Astrocyte (in vitro differentiated cells and primary cell): Measurements from ENCODE around the gene MYLK3. TPM values are rescaled to one million over a fixed set of nuclear protein-coding genes. Genes with fewer than 3 reads are reported as not detected.
A peak's percentile ranks its signal among the peaks of the same experiment; 100 is the strongest.

ENCODE experiments used
- DNase-seq: peaks from one replicate; pipeline ENCODE4 v3.0.0-alpha.2; 2010; ENCODE audit warnings: low read depth
- FAIRE-seq: peaks from 2 replicates; lab custom pipeline; 2011; peaks lifted over from hg19 to GRCh38; lab: Jason Lieb, UNC
- H2AFZ ChIP-seq: 2 replicates; pipeline ENCODE4 v1.6.0; 2012; ENCODE audit warnings: low read depth, low read length, inconsistent platforms
- H3K27ac ChIP-seq: 2 replicates; pipeline ENCODE4 v1.5.1; 2011; ENCODE audit warnings: low read depth, low read length, inconsistent platforms
- H3K27me3 ChIP-seq: 2 replicates; pipeline ENCODE4 v1.6.0; 2011; ENCODE audit warnings: low read length, inconsistent platforms; ENCODE audit not compliant: insufficient read depth
- H3K36me3 ChIP-seq: 2 replicates; pipeline ENCODE4 v1.5.1; 2011; ENCODE audit warnings: low read length, inconsistent platforms; ENCODE audit not compliant: insufficient read depth
- H3K4me1 ChIP-seq: 2 replicates; pipeline ENCODE4 v1.5.1; 2011; ENCODE audit warnings: low read length, inconsistent platforms; ENCODE audit not compliant: insufficient read depth
- H3K4me2 ChIP-seq: 2 replicates; pipeline ENCODE4 v1.6.0; 2012; ENCODE audit warnings: low read length, inconsistent platforms
- H3K4me3 ChIP-seq: 2 replicates; pipeline ENCODE4 v1.5.1; 2011; ENCODE audit warnings: low read depth, mild to moderate bottlenecking, low read length, inconsistent platforms; ENCODE audit not compliant: insufficient read depth
- H3K79me2 ChIP-seq: 2 replicates; pipeline ENCODE4 v1.6.0; 2012; ENCODE audit warnings: mild to moderate bottlenecking, low read length, inconsistent platforms; ENCODE audit not compliant: insufficient read depth
- H3K9ac ChIP-seq: 2 replicates; pipeline ENCODE4 v1.6.0; 2012; ENCODE audit warnings: mild to moderate bottlenecking, low read length, inconsistent platforms
- H3K9me3 ChIP-seq: 2 replicates; pipeline ENCODE4 v1.5.1; 2012; ENCODE audit warnings: low read depth, mild to moderate bottlenecking, low read length, inconsistent platforms; ENCODE audit not compliant: insufficient read depth
- H4K20me1 ChIP-seq: 2 replicates; pipeline ENCODE4 v1.6.0; 2012; ENCODE audit warnings: low read length, inconsistent platforms; ENCODE audit not compliant: insufficient read depth
- H3K27ac Mint-ChIP-seq: one replicate; pipeline ENCODE4 v1.8.0; 2021; ENCODE audit warnings: mild to moderate bottlenecking, mixed read lengths; ENCODE audit not compliant: unreplicated experiment
- H3K27me3 Mint-ChIP-seq: one replicate; pipeline ENCODE4 v1.8.0; 2021; ENCODE audit warnings: low read depth, mixed read lengths; ENCODE audit not compliant: unreplicated experiment
- H3K36me3 Mint-ChIP-seq: one replicate; pipeline ENCODE4 v1.8.0; 2021; ENCODE audit warnings: low read depth, mixed read lengths; ENCODE audit not compliant: unreplicated experiment
- H3K4me1 Mint-ChIP-seq: one replicate; pipeline ENCODE4 v1.8.0; 2021; ENCODE audit warnings: low read depth, mixed read lengths; ENCODE audit not compliant: unreplicated experiment
- H3K4me3 Mint-ChIP-seq: one replicate; pipeline ENCODE4 v1.8.0; 2021; ENCODE audit warnings: mild to moderate bottlenecking, moderate library complexity, mixed read lengths; ENCODE audit not compliant: unreplicated experiment
- H3K9me3 Mint-ChIP-seq: one replicate; pipeline ENCODE4 v1.8.0; 2021; ENCODE audit warnings: mild to moderate bottlenecking, mixed read lengths; ENCODE audit not compliant: unreplicated experiment
- EZH2 ChIP-seq: IDR thresholded peaks from 2 replicates; pipeline ENCODE4 v1.6.1; 2012; ENCODE audit warnings: mild to moderate bottlenecking, low read length, inconsistent platforms; ENCODE audit not compliant: insufficient read depth
- total RNA-seq: library from RNA; stranded (reverse); gene quantifications from 2 replicates; pipeline ENCODE4 v1.2.1, GENCODE V29; 2021
- TF ChIP-seq, protein P1 (sequence below): IDR thresholded peaks from 2 replicates; pipeline ENCODE4 v1.5.1; 2011; ENCODE audit warnings: low read depth, mild to moderate bottlenecking, inconsistent platforms, low read length, moderate library complexity; ENCODE audit not compliant: insufficient read depth

Gene MYLK3
- total RNA-seq, 1 donor from 2014 or later: 1.3 TPM

DNA sequence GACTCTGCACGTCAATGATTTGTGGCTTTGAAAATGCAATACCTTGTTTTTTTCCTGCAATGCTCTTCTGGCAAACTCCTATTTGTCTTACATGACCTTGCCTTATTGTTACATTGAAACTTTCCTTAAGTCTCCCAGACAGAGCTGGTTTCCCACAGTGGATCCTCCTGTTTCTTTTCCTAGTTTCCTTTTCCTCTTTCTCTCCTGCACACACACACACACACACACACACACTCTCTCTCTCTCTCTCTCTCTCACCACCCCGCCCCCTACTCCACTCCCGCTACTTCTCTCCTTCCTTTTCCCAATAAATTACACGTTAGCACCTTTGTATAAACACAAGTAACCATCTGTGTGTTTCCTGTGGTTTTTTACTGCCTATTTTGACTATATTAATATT lies 56.4 kb downstream of the MYLK3 start:
- no peak overlapping the region for H3K4me3 ChIP-seq

DNA sequence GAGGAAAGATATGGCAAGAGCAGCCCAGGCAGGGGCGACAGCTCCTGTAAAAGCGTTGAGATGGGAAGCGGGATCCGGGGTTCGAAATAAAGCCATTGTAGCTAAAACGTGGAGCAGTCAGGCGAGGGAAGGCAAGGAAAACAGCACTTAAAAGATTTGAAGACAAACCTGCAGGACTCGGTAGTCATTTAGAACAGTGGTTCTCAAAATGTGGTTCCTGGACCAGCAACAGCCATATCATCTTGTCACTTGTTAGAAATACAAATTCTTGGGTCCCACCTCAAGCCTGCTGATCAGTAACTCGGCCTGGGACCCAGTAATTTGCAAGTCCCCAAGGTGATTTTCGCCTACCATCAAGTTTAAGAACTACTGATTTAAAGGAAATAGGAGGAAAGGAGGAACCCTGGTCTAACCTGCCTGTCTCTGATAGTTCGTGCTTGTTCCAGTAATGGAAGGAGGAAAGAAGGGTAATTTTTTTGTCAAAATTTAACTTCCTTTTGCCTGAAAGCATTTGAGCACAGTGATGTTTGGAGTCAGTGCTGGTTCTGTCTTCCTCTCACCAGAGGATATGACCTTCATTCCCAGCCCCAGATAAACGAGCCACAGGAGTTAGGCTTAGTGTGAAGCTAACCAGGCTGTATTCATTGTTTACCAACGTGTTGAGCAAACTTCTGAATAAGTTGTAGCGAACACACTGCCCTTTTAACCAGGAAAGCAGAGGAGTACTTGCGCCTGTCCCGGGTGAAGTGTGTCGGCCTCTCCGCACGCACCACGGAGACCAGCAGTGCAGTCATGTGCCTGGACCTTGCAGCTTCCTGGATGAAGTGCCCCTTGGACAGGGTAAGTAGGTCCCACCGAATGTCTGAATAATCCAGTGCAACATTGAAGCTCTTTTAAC lies 57.6 kb downstream of the MYLK3 start:
- peaks cover 64% of the 10 kb centered on the region for H3K79me2 ChIP-seq
- H3K4me1 Mint-ChIP-seq: peaks cover 20% of the 10 kb centered on the region
- peak; percentile 36 for DNase-seq

More for the DNA sequence above, 56.4 kb downstream of the MYLK3 start:
- Histone ChIP-seq H3K9me3 (no peaks in the 10 kb centered on the region), H3K27ac (no peak overlapping the region), H4K20me1 (peaks cover 37% of the 10 kb centered on the region), H3K4me2 (peak overlapping the region; percentile 96), H3K79me2 (peaks cover 52% of the 10 kb centered on the region), H3K4me1 (peaks cover 17% of the 10 kb centered on the region), H3K36me3 (peaks cover 13% of the 10 kb centered on the region), H2AFZ (no peak overlapping the region), H3K9ac (peak overlapping the region; percentile 99), H3K27me3 (no peaks in the 10 kb centered on the region)
- H3K4me3 Mint-ChIP-seq: no peak overlapping the region
- H3K4me1 Mint-ChIP-seq: peaks cover 18% of the 10 kb centered on the region
- FAIRE-seq (no peak), DNase-seq (no peak)
- H3K27ac Mint-ChIP-seq: peak overlapping the region; percentile 6
- TF ChIP-seq, protein P1, sequence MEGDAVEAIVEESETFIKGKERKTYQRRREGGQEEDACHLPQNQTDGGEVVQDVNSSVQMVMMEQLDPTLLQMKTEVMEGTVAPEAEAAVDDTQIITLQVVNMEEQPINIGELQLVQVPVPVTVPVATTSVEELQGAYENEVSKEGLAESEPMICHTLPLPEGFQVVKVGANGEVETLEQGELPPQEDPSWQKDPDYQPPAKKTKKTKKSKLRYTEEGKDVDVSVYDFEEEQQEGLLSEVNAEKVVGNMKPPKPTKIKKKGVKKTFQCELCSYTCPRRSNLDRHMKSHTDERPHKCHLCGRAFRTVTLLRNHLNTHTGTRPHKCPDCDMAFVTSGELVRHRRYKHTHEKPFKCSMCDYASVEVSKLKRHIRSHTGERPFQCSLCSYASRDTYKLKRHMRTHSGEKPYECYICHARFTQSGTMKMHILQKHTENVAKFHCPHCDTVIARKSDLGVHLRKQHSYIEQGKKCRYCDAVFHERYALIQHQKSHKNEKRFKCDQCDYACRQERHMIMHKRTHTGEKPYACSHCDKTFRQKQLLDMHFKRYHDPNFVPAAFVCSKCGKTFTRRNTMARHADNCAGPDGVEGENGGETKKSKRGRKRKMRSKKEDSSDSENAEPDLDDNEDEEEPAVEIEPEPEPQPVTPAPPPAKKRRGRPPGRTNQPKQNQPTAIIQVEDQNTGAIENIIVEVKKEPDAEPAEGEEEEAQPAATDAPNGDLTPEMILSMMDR: no peak
- TF ChIP-seq EZH2: no peak
- no peaks in the 10 kb centered on the region for H3K36me3 Mint-ChIP-seq
- H3K9me3 Mint-ChIP-seq: no peaks in the 10 kb centered on the region
- H3K27me3 Mint-ChIP-seq: no peaks in the 10 kb centered on the region

More for the DNA sequence above, 57.6 kb downstream of the MYLK3 start:
- Histone ChIP-seq H3K4me2 (peak overlapping the region; percentile 96), H3K9ac (peak overlapping the region; percentile 99), H3K4me1 (peaks cover 20% of the 10 kb centered on the region), H3K9me3 (no peaks in the 10 kb centered on the region), H3K4me3 (peak overlapping the region; percentile 96), H3K27me3 (no peaks in the 10 kb centered on the region), H3K27ac (peak overlapping the region; percentile 100), H4K20me1 (peaks cover 43% of the 10 kb centered on the region), H2AFZ (peak overlapping the region; percentile 100), H3K36me3 (peaks cover 9% of the 10 kb centered on the region)
- TF ChIP-seq EZH2: no peak
- TF ChIP-seq, protein P1: no peak
- Mint-ChIP-seq H3K36me3 (no peaks in the 10 kb centered on the region), H3K27me3 (no peaks in the 10 kb centered on the region), H3K27ac (no peak overlapping the region), H3K9me3 (no peaks in the 10 kb centered on the region), H3K4me3 (no peak overlapping the region)
- no peak for FAIRE-seq
